A673 (cell line): Measurements from ENCODE around the gene INPP5F. TPM values are rescaled to one million over a fixed set of nuclear protein-coding genes. Genes with fewer than 3 reads are reported as not detected.

Source experiments
- BruUV-seq: library from RNA; stranded (reverse); fragments of 400-500 nt; replicated peaks from 2 replicates; lab custom pipeline; 2021; lab: Mats Ljungman, UMichigan
- CTCF ChIA-PET: fragments of 300-600 bp; sonication (Branson Sonifier 250); formaldehyde crosslinking; loops from one replicate; lab custom pipeline; 2022; ENCODE audit warnings: antibody characterized with exemption; lab: Charles Lee
- POLR2A ChIA-PET: fragments of 300-600 bp; sonication (Branson Sonifier 250); formaldehyde crosslinking; loops from one replicate; lab custom pipeline; 2022; ENCODE audit warnings: antibody characterized with exemption; ENCODE audit not compliant: low non-redundant PET; lab: Charles Lee
- DNase-seq: peaks from one replicate; pipeline ENCODE4 v3.0.0-alpha.2; 2015; ENCODE audit warnings: low spot score
- H3K27ac ChIP-seq: fragments of 200-600 bp; sonication (generic); 2 replicates; pipeline ENCODE4 v1.5.1; 2016; ENCODE audit warnings: mixed run types, low read depth, mild to moderate bottlenecking, mixed read lengths, antibody characterized with exemption, low read length; ENCODE audit not compliant: poor library complexity, severe bottlenecking
- H3K27me3 ChIP-seq: fragments of 200-600 bp; sonication (generic); replicated peaks from 2 replicates; pipeline ENCODE4 v1.6.1; 2017; ENCODE audit warnings: mixed run types, low read depth, mild to moderate bottlenecking, mixed read lengths, antibody characterized with exemption, low read length; ENCODE audit not compliant: insufficient read depth, poor library complexity
- H3K36me3 ChIP-seq: fragments of 200-600 bp; sonication (generic); 2 replicates; pipeline ENCODE4 v1.6.1; 2016; ENCODE audit warnings: mixed run types, mild to moderate bottlenecking, mixed read lengths, antibody characterized with exemption, low read length; ENCODE audit not compliant: insufficient read depth, poor library complexity, severe bottlenecking
- H3K4me1 ChIP-seq: fragments of 200-600 bp; sonication (generic); 2 replicates; pipeline ENCODE4 v1.6.1; 2017; ENCODE audit warnings: mixed run types, mild to moderate bottlenecking, mixed read lengths, antibody characterized with exemption, low read length; ENCODE audit not compliant: insufficient read depth, poor library complexity, severe bottlenecking
- H3K4me3 ChIP-seq: fragments of 200-600 bp; sonication (generic); 2 replicates; pipeline ENCODE4 v1.5.1; 2016; ENCODE audit warnings: low read depth, mixed run types, mild to moderate bottlenecking, mixed read lengths, low read length; ENCODE audit not compliant: poor library complexity, severe bottlenecking
- H3K9me3 ChIP-seq: fragments of 200-600 bp; sonication (generic); 2 replicates; pipeline ENCODE4 v1.6.1; 2016; ENCODE audit warnings: mixed run types, low read depth, mild to moderate bottlenecking, mixed read lengths, antibody characterized with exemption, low read length; ENCODE audit not compliant: poor library complexity, severe bottlenecking
- EZH2 ChIP-seq: fragments of 200-600 bp; sonication (generic); IDR thresholded peaks from 2 replicates; pipeline ENCODE4 v1.6.1; 2017; ENCODE audit warnings: borderline replicate concordance, low read depth, mild to moderate bottlenecking, mixed read lengths, antibody characterized with exemption, low read length; ENCODE audit not compliant: poor library complexity, severe bottlenecking
- intact Hi-C: fragments of 100-400 bp; cut with micrococcal nuclease; formaldehyde crosslinking; loops from one replicate; pipeline ENCODE4 v1.10.0; 2022; ENCODE audit not compliant: unreplicated experiment
- total RNA-seq: library from RNA; stranded (reverse); gene quantifications from 2 replicates; pipeline ENCODE4 v1.2.3, GENCODE V29; 2021
- TF ChIP-seq, protein P1 (sequence below): fragments of 300-800, 200-600 bp; sonication (generic); conservative IDR thresholded peaks from 2 replicates; pipeline ENCODE4 v1.5.1; 2017; ENCODE audit warnings: low read depth, mild to moderate bottlenecking, antibody characterized with exemption, low read length, moderate library complexity, mixed read lengths

INPP5F gene
- total RNA-seq, 1 experiment from 2014 or later: 22.0 TPM

DNA sequence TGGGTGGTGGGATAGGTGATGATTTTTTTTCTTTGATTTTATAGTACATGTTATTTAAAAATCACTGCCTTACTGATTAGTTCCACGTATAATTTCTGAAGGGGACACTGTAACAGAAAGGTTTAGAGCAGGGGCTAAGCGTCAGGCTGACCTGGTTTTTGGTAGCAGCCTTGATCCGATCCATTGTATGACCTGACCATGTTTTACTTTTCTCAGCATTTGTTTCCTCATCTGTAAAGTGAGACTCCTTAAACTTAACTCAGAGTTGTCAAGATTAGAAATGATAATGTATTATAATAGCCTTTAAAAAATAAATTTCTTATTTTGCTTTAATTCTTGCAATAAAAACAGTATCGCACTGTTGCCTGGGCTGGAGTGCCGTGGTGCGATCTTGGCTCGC lies 23.6 kb downstream of the INPP5F start:
- H3K27me3 ChIP-seq: no peaks in the 10 kb centered on the region
- POLR2A ChIA-PET: interaction anchor here (0.9 kb wide), 1 partner anchor 12 kb away, joined by 6 read pairs; no protein-coding TSS in a partner anchor

DNA sequence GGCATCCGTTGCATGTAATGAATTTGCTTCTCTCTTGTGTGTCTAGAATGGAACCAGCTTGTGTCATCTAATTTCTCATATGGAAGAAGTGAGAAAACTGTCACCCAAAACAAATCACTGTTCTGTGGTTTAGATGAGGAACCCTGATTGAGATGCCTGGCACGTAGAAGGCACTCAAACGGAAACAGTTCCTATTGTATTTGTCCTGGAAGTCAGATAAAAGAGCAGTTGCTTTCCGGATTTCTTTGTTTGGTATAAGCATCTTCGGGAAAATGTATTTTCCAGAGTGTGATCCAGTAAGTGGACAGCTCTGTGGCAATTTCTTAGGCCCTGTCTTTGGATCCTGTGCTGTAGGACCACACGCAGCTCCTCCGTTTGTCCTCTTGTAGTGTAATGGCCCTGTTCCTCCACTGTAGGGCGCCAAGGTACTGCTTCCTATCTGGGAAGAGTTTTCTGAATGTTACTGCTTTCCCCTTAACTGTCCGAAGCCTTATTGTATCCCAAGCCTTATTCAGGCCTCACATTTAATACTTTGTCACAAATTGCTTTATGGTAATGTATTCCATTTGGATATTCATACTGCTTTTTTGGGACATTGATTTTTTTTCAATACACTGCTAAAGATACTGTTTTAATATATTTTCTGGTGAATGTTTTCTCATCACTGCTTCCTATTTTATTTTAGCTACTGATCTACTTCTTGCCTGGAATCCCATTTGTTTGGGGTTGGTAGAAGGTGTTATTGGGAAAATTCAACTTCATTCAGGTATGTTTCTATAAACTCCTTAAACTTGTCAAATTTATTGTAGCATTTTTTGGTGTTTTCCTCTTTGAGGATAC lies 24.8 kb downstream of the INPP5F start:
- Histone ChIP-seq H3K27me3 (no peaks in the 10 kb centered on the region), H3K4me3 (no peak overlapping the region), H3K4me1 (peaks cover 20% of the 10 kb centered on the region), H3K9me3 (no peaks in the 10 kb centered on the region), H3K36me3 (no peaks in the 10 kb centered on the region), H3K27ac (no peak overlapping the region)
- BruUV-seq: no TSS peak
- POLR2A ChIA-PET: no interaction called here
- DNase-seq: peak; percentile 85
- TF ChIP-seq EZH2: no peak
- TF ChIP-seq, protein P1, sequence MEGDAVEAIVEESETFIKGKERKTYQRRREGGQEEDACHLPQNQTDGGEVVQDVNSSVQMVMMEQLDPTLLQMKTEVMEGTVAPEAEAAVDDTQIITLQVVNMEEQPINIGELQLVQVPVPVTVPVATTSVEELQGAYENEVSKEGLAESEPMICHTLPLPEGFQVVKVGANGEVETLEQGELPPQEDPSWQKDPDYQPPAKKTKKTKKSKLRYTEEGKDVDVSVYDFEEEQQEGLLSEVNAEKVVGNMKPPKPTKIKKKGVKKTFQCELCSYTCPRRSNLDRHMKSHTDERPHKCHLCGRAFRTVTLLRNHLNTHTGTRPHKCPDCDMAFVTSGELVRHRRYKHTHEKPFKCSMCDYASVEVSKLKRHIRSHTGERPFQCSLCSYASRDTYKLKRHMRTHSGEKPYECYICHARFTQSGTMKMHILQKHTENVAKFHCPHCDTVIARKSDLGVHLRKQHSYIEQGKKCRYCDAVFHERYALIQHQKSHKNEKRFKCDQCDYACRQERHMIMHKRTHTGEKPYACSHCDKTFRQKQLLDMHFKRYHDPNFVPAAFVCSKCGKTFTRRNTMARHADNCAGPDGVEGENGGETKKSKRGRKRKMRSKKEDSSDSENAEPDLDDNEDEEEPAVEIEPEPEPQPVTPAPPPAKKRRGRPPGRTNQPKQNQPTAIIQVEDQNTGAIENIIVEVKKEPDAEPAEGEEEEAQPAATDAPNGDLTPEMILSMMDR: peak; percentile 94
- intact Hi-C loops: loop anchor here (5.0 kb wide), 3 partner anchors 72 to 167 kb away; no protein-coding TSS in a partner anchor
- CTCF ChIA-PET: interaction anchor here (0.6 to 1.8 kb wide), 11 partner anchors 13 to 586 kb away, joined by 3 to 13 read pairs (median 8); partner anchors contain the start of genes INPP5F and MCMBP

More for the DNA sequence above, 23.6 kb downstream of the INPP5F start:
- Histone ChIP-seq H3K4me1 (peaks cover 9% of the 10 kb centered on the region), H3K27ac (no peak overlapping the region), H3K9me3 (no peaks in the 10 kb centered on the region), H3K36me3 (no peaks in the 10 kb centered on the region), H3K4me3 (no peak overlapping the region)
- BruUV-seq: no TSS peak
- CTCF ChIA-PET: interaction anchor here (1.8 kb wide), 1 partner anchor 12 kb away, joined by 8 read pairs; no protein-coding TSS in a partner anchor
- DNase-seq: no peak
- intact Hi-C loops: no loop called here
- TF ChIP-seq, protein P1: no peak
- no peak for TF ChIP-seq EZH2

DNA sequence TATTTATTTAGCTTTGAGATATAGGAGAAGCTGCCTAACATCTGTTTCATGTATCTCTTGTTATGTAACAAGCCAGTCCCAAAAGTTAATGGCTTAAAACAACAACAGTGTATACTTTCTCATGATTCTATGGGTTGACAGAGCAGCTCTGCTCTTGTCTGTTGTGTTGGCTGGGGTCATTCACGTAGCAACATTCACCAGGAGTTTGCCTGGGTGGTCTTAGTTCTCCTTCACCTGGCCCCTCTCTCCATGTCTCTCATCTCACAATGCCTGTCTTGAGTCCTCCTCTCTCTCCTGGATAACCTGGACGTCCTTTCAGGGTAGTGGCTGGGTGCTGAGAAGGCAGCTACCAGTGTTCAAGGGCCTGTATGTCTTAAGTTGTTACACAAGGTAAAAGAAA lies 27.5 kb downstream of the INPP5F start:
- intact Hi-C loops: loop anchor here (5.0 kb wide), 3 partner anchors 69 to 164 kb away; no protein-coding TSS in a partner anchor
- no peaks in the 10 kb centered on the region for H3K27me3 ChIP-seq
- no peaks in the 10 kb centered on the region for H3K36me3 ChIP-seq
- DNase-seq: no peak
- no peak overlapping the region for H3K27ac ChIP-seq
- POLR2A ChIA-PET: no interaction called here
- no TSS peak for BruUV-seq
- H3K4me3 ChIP-seq: no peak overlapping the region
- peaks cover 20% of the 10 kb centered on the region for H3K4me1 ChIP-seq
- CTCF ChIA-PET: no interaction called here
- TF ChIP-seq, protein P1: no peak
- no peak for TF ChIP-seq EZH2
- H3K9me3 ChIP-seq: no peaks in the 10 kb centered on the region
